Hepatocyte (in vitro differentiated cells): ENCODE results near the gene KIF4A. TPM values are rescaled to one million over a fixed set of nuclear protein-coding genes. Genes with fewer than 3 reads are reported as not detected.

Experiments
- DNase-seq: peaks from one replicate; pipeline ENCODE4 v3.0.0-alpha.2; 2016; ENCODE audit warnings: low spot score
- H2AFZ ChIP-seq: fragments of 200-600 bp; sonication (generic); 2 replicates; pipeline ENCODE4 v1.6.0; 2016; ENCODE audit warnings: antibody characterized with exemption, mild to moderate bottlenecking
- H3K27ac ChIP-seq: fragments of 200-600 bp; sonication (generic); 2 replicates; pipeline ENCODE4 v1.5.1; 2016; ENCODE audit warnings: mild to moderate bottlenecking
- H3K27me3 ChIP-seq: fragments of 200-600 bp; sonication (generic); 2 replicates; pipeline ENCODE4 v1.6.1; 2016
- H3K36me3 ChIP-seq: fragments of 200-600 bp; sonication (generic); replicated peaks from 2 replicates; pipeline ENCODE4 v1.5.1; 2016; ENCODE audit warnings: low read depth; ENCODE audit not compliant: insufficient read depth
- H3K4me1 ChIP-seq: fragments of 200-600 bp; sonication (generic); 2 replicates; pipeline ENCODE4 v1.5.1; 2016; ENCODE audit warnings: mild to moderate bottlenecking, moderate library complexity; ENCODE audit not compliant: insufficient read depth
- H3K4me2 ChIP-seq: fragments of 200-600 bp; sonication (generic); 2 replicates; pipeline ENCODE4 v1.6.0; 2016
- H3K4me3 ChIP-seq: fragments of 200-600 bp; sonication (generic); 2 replicates; pipeline ENCODE4 v1.5.1; 2016; ENCODE audit warnings: mild to moderate bottlenecking
- H3K79me2 ChIP-seq: fragments of 200-600 bp; sonication (generic); 2 replicates; pipeline ENCODE4 v1.6.0; 2017; ENCODE audit warnings: mild to moderate bottlenecking
- H3K9me2 ChIP-seq: fragments of 200-600 bp; sonication (generic); replicated peaks from 2 replicates; pipeline ENCODE4 v1.6.0; 2017; ENCODE audit warnings: mild to moderate bottlenecking; ENCODE audit not compliant: insufficient read depth
- H3K9me3 ChIP-seq: fragments of 200-600 bp; sonication (generic); 2 replicates; pipeline ENCODE4 v1.5.1; 2016; ENCODE audit warnings: low read depth, mild to moderate bottlenecking
- H4K20me1 ChIP-seq: fragments of 200-600 bp; sonication (generic); 2 replicates; pipeline ENCODE4 v1.6.0; 2016; ENCODE audit warnings: mild to moderate bottlenecking; ENCODE audit not compliant: insufficient read depth, poor library complexity, severe bottlenecking
- EZH2 ChIP-seq: fragments of 200-600 bp; sonication (generic); IDR thresholded peaks from 2 replicates; pipeline ENCODE4 v1.6.1; 2016; ENCODE audit warnings: antibody characterized with exemption, mild to moderate bottlenecking, borderline replicate concordance
- EZH2phosphoT487 ChIP-seq: fragments of 200-600 bp; sonication (generic); IDR thresholded peaks from one replicate; pipeline ENCODE4 v1.6.1; 2018; ENCODE audit warnings: antibody characterized with exemption, mild to moderate bottlenecking, low read depth, moderate library complexity; ENCODE audit not compliant: unreplicated experiment, severe bottlenecking
- WGBS: methylation state at CpG from one replicate; pipeline ENCODE4 v1.1.6; 2016; ENCODE audit warnings: low lambda C conversion rate; ENCODE audit errors: missing lambda C conversion rate; 5-methylcytosine and 5-hydroxymethylcytosine counted together
- polyA plus RNA-seq: library from polyadenylated mRNA; unstranded; fragments of >200 nt; fragmentation: Nextera tagmentation; extraction: Ambion mirVana; gene quantifications from 2 replicates; pipeline ENCODE4 v1.2.1, GENCODE V29; 2016
- small RNA-seq: library from RNA; depleted of rRNA; stranded (forward); fragments of <200 nt; gene quantifications from one replicate; pipeline ENCODE3, GENCODE V24; 2014
- total RNA-seq: library from RNA; depleted of rRNA; stranded (reverse); fragments of >200 nt; gene quantifications from 2 replicates; pipeline ENCODE4 v1.2.3, GENCODE V29; 2014

The KIF4A gene
- total and polyA plus RNA-seq, 2 experiments from 2014 or later, result 4.2 to 6.4 TPM

GRCh38 chrX:70468709-70469108 is 178.8 kb downstream of the KIF4A start:
- H4K20me1 ChIP-seq, result no peaks in the 10 kb centered on the region
- H3K27me3 ChIP-seq, result no peaks in the 10 kb centered on the region
- DNase-seq, result no peak
- peaks cover 61% of the 10 kb centered on the region for H3K79me2 ChIP-seq
- no peaks in the 10 kb centered on the region for H3K9me3 ChIP-seq
- H3K9me2 ChIP-seq, result no peaks in the 10 kb centered on the region
- H3K27ac ChIP-seq, result no peak overlapping the region
- TF ChIP-seq EZH2 (no peak), EZH2phosphoT487 (no peak)
- H3K4me1 ChIP-seq, result no peaks in the 10 kb centered on the region
- no peak overlapping the region for H2AFZ ChIP-seq
- no peaks in the 10 kb centered on the region for H3K36me3 ChIP-seq
- H3K4me3 ChIP-seq, result no peak overlapping the region
- H3K4me2 ChIP-seq, result no peak overlapping the region
- 74% methylated on average over 1 of the region's 1 CpG for WGBS

Small RNA genes within 50 kb of the gene (small RNA-seq; reads per million reads assigned to genes)
- gene RNA5SP507 (not detected), gene RNU4-81P (not detected), gene RNY4P23 (3.6 reads per million, percentile 91 among the genes with 10 or more reads in this experiment)

Other genes starting within 250 kb of the KIF4A start
- not detected in 2 replicates for gene AWAT2, start 240.2 kb upstream of the KIF4A start, total RNA-seq
- not detected in 2 replicates for gene AWAT2, start 240.2 kb upstream of the KIF4A start, polyA plus RNA-seq
- gene OTUD6A, start 227.6 kb upstream of the KIF4A start, total RNA-seq, result not detected in 2 replicates
- not detected in 2 replicates for gene OTUD6A, start 227.6 kb upstream of the KIF4A start, polyA plus RNA-seq
- gene IGBP1, start 156.7 kb upstream of the KIF4A start, total RNA-seq, result 61.6 and 72.0 TPM in 2 replicates
- 26.8 and 30.2 TPM in 2 replicates for gene IGBP1, start 156.7 kb upstream of the KIF4A start, polyA plus RNA-seq
- not detected in 2 replicates for gene DGAT2L6, start 112.6 kb upstream of the KIF4A start, total RNA-seq
- gene DGAT2L6, start 112.6 kb upstream of the KIF4A start, polyA plus RNA-seq, result 0.16 TPM in 1 of 2 replicates, not detected in the other
- not detected in 2 replicates for gene AWAT1, start 55.4 kb upstream of the KIF4A start, total RNA-seq
- not detected in 2 replicates for gene AWAT1, start 55.4 kb upstream of the KIF4A start, polyA plus RNA-seq
- 0.87 and 3.3 TPM in 2 replicates for gene P2RY4, start 29.9 kb upstream of the KIF4A start, total RNA-seq
- gene P2RY4, start 29.9 kb upstream of the KIF4A start, polyA plus RNA-seq, result 2.0 TPM in 2 replicates
- gene ARR3, start 21.8 kb upstream of the KIF4A start, total RNA-seq, result not detected in 2 replicates
- not detected in 2 replicates for gene ARR3, start 21.8 kb upstream of the KIF4A start, polyA plus RNA-seq
- not detected in 2 replicates for gene RAB41, start 7.9 kb upstream of the KIF4A start, total RNA-seq
- not detected in 2 replicates for gene RAB41, start 7.9 kb upstream of the KIF4A start, polyA plus RNA-seq
- gene PDZD11, start 177 bp upstream of the KIF4A start, total RNA-seq, result 37.6 and 38.8 TPM in 2 replicates
- gene PDZD11, start 177 bp upstream of the KIF4A start, polyA plus RNA-seq, result 52.5 and 57.6 TPM in 2 replicates
- gene GDPD2, start 133.2 kb downstream of the KIF4A start, total RNA-seq, result 1.6 TPM in 2 replicates
- 2.2 and 2.3 TPM in 2 replicates for gene GDPD2, start 133.2 kb downstream of the KIF4A start, polyA plus RNA-seq
- gene DLG3, start 154.7 kb downstream of the KIF4A start, total RNA-seq, result 17.7 and 28.5 TPM in 2 replicates
- 9.6 and 13.5 TPM in 2 replicates for gene DLG3, start 154.7 kb downstream of the KIF4A start, polyA plus RNA-seq